Cardiac fibroblast (primary cell): Measurements from ENCODE around the gene CCDC8.

Experiments used
- DNase-seq, 2 donors: peaks; one replicate each; pipeline versions ENCODE4 v3.0.0 to v3.0.0-alpha.2; 2010; ENCODE audit warnings: low read depth in 2 of 2
- H3K4me3 ChIP-seq, 2 donors: replicated peaks in 1 of 2; 1 replicate in 1 of 2; 2 replicates in 1 of 2; pipeline ENCODE4 v1.5.1; 2011; ENCODE audit warnings: low read depth in 2 of 2, low read length in 2 of 2, mild to moderate bottlenecking in 2 of 2, moderate library complexity in 1 of 2
- TF ChIP-seq, protein P1 (sequence below): IDR thresholded peaks from one replicate; pipeline ENCODE4 v1.5.1; 2011; ENCODE audit warnings: low read depth, mild to moderate bottlenecking, low read length, inconsistent platforms

The CCDC8 gene

DNA sequence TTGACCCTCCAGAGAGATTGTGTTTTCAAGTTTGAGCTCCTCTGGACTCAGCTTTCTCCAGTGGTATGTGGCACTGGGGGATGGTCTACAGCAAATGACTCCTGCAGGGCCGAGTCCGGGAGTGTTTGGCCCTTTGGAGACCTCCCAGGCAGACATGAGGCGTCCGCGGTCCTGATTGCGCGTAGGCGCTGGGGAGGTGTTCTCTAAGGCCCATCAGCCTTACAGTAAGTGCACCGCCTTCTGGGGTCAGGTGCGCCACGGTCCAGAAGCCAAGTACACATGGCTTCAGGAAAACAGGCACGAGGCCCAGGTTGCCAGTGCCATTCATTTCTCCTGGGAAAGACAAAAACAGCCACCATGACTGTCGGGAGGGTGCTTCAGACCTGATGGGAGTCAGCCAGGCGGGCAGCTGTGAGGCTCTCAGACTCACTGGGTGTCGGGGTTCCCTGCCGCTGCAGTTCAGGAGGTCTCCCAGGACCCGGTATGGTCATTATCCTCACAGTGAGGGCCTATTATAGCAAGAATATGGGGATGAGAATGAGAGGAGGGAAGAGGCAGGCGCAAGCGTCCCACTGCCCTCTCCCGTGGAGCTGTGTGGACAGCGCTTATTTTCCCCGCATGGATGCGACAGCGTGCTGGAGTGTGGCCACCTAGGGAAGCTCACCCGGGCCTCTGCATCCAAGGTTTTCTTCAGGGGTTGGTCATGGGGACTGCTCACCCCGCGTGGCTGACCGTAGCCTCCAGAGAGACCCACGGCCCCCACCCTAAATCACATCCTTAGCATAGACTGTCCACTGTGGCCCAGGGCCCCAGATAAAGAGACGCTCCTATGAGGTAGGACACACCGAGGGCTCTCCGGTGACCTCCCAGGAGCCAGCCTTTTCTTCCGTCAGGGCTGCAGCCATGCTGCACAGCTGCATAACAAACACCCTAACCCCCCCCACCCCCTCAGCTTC is 21.8 kb downstream of the CCDC8 start:
- TF ChIP-seq, protein P1, sequence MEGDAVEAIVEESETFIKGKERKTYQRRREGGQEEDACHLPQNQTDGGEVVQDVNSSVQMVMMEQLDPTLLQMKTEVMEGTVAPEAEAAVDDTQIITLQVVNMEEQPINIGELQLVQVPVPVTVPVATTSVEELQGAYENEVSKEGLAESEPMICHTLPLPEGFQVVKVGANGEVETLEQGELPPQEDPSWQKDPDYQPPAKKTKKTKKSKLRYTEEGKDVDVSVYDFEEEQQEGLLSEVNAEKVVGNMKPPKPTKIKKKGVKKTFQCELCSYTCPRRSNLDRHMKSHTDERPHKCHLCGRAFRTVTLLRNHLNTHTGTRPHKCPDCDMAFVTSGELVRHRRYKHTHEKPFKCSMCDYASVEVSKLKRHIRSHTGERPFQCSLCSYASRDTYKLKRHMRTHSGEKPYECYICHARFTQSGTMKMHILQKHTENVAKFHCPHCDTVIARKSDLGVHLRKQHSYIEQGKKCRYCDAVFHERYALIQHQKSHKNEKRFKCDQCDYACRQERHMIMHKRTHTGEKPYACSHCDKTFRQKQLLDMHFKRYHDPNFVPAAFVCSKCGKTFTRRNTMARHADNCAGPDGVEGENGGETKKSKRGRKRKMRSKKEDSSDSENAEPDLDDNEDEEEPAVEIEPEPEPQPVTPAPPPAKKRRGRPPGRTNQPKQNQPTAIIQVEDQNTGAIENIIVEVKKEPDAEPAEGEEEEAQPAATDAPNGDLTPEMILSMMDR, result no peak
- no peak for DNase-seq
- H3K4me3 ChIP-seq, result no peak overlapping the region

DNA sequence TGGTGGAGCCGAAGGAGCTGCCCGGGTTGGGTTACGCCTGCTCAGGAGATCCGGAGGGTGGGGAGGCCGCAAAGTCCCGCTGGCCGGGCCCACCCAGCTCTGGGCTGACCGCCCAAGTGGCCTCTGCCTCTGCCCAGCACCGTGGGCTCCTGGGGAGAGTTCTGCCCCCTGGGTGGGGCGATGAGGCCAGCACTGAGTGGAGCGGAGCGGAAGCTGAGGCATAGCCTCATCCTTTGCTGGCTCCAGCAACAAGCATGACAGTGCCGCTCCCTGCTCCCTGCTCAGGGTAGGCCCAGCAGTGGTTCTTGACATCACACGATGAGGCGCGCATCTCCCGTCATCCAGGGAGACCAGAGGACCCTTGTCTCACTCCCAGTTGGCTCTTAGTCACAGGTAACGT is 22.5 kb downstream of the CCDC8 start:
- TF ChIP-seq, protein P1, result no peak
- DNase-seq, result no peak
- H3K4me3 ChIP-seq, result no peak overlapping the region

DNA sequence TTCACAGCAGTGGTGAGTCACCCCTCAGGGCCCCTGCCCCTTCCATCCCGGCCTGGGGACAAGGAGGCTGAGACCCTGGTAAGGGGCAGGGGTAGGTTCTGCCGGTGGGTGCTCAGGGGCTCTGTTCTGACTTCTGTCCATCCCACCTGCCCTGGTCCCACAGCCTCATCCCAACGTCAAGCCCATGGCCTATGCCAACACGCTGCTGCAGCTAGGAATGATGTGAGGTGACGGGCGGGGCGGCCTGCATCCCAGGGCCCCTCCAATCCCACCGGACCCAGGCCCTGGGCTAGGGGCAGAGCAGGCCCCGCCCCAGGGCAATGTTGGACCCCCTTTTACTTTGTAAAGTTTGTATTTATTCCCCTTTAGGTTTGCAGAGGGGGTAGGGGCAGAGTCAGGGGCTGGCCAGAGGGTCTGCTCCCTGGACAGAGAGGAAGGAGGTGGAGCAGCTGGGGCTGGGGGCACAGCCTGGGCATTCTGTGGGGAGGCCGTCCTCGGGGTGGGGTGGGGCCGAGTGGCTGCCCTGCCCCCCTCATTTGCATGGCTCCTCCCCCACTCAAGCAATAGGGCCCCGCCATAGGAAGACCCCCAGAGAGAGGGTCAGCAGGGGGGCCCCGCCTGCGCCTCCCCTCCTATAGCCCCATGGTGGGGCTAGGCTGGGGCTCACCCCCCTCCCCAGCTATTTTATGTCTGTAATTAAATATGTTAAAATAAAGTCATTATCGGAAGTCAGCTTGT is 23.1 kb downstream of the CCDC8 start:
- no peak for DNase-seq
- no peak overlapping the region for H3K4me3 ChIP-seq
- TF ChIP-seq, protein P1, result no peak

DNA sequence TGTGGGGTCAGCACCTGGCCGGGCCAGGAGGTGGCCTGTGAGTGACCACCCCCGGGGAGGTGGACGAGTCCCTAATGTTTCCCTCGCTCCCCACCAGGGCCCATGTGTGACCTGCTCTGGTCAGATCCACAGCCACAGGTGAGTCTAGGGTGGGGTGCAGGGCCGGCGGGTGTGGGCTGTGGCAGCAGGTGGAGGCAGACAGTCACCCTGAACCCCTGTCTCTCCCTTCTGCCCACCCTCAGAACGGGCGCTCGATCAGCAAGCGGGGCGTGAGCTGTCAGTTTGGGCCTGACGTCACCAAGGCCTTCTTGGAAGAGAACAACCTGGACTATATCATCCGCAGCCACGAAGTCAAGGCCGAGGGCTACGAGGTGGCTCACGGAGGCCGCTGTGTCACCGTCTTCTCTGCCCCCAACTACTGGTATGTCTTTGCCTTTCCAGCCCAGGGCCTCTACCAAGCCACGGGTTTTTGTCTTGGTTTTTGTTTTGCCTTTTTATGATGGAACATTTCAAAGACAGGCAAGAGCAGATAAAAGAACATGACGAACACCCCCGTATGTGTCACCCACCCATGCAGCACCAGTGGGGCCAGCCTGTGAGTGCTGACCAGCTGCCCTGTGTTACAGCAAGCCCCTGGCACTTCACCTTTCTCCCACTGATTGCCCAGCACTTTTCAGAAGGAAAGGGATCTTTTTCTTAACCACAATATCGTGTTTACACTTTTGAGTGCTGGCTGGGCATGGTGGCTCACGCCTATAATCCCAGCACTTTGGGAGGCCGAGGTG is 24.9 kb downstream of the CCDC8 start:
- TF ChIP-seq, protein P1, result no peak
- H3K4me3 ChIP-seq, result no peak overlapping the region
- no peak for DNase-seq

DNA sequence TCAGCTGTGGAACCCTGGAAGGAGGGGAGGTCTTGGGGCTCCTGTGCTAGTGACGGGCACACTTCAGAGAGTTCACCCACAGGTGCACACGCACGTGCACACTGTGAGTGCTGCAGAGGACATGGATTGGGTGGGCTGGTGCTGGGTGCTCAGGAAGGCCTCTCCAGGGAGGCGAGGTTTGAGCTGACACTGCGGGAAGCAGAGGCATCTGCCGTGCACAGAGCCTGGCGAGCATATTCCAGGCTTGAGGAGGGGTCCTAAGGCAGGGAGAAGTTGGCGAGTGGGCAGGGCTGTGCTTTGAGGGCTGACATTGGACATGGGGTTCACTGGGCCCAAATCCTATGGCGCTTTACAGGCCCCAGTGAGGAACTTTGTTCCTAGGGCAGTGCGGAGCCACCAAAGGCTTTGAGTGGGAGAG is 25.6 kb downstream of the CCDC8 start:
- TF ChIP-seq, protein P1, result no peak
- H3K4me3 ChIP-seq, result no peak overlapping the region
- no peak for DNase-seq

DNA sequence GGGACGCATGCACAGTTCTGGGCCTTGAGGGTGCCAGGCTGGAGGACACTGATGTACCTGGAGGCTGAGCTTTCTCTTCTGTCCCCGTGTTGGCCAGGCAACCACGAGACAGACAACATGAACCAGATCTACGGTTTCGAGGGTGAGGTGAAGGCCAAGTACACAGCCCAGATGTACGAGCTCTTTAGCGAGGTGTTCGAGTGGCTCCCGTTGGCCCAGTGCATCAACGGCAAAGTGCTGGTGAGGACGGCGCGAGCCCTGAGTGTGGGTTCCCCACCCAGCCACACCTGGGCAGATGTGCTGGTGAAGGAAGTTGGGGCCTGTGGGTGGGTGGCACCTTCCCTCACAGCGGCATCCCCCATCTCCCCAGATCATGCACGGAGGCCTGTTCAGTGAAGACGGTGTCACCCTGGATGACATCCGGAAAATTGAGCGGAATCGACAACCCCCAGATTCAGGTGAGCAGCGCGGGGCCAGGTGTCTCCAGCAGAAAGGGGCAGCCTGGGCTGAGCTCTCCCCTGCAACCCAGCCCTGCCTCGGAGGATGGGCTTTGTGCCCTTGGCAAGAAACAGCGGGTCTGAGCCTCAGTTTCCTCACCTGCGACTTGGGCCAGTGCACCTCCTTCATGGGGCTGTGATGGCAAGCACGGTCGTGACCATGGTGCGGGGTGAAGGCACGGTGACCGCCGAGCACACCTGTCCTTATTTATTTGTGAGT is 26.2 kb downstream of the CCDC8 start:
- H3K4me3 ChIP-seq, result no peak overlapping the region
- TF ChIP-seq, protein P1, result no peak
- DNase-seq, result no peak
